Germinal center (tissue), 1 donor: Measurements from ENCODE around the gene DOHH.
"Not testable (repeated sequence)": the region's sequence is repeated elsewhere in the genome, so short reads cannot be mapped to it uniquely, and the experiment has no call there.

ENCODE experiments used
- DNase-seq: peaks from one replicate; pipeline ENCODE4 v3.0.0; 2012; ENCODE audit warnings: mixed read lengths, low spot score

The DOHH gene

GRCh38 chr19:3459089-3459881, 41.2 kb downstream of the DOHH start:
- DNase-seq, result no peak

- no peak for DNase-seq
Measured at GRCh38 chr19:3458229-3459088, 42.0 kb downstream of the DOHH start.

- no peak for DNase-seq
Measured at GRCh38 chr19:3457528-3458228, 42.8 kb downstream of the DOHH start.

- no peak for DNase-seq
Measured at GRCh38 chr19:3456925-3457527, 43.4 kb downstream of the DOHH start.

- DNase-seq, result no peak
Measured at GRCh38 chr19:3455960-3456601, 44.4 kb downstream of the DOHH start.

GRCh38 chr19:3455393-3455955, 45.0 kb downstream of the DOHH start:
- no peak for DNase-seq

GRCh38 chr19:3454656-3455392, 45.6 kb downstream of the DOHH start:
- no peak for DNase-seq

- DNase-seq, result no peak
Measured at GRCh38 chr19:3453840-3454239, 46.6 kb downstream of the DOHH start.

- DNase-seq, result not testable (repeated sequence)
Measured at GRCh38 chr19:3452942-3453214, 47.6 kb downstream of the DOHH start.

GRCh38 chr19:3452171-3452941, 48.1 kb downstream of the DOHH start:
- no peak for DNase-seq

GRCh38 chr19:3451451-3451866, 49.0 kb downstream of the DOHH start:
- no peak for DNase-seq

GRCh38 chr19:3450796-3451411, 49.6 kb downstream of the DOHH start:
- DNase-seq, result no peak

- no peak for DNase-seq
Measured at GRCh38 chr19:3448616-3449334, 51.7 kb downstream of the DOHH start.

- DNase-seq, result not testable (repeated sequence)
Measured at GRCh38 chr19:3446657-3447056, 53.8 kb downstream of the DOHH start.

- DNase-seq, result no peak
Measured at GRCh38 chr19:3444695-3445234, 55.7 kb downstream of the DOHH start.

GRCh38 chr19:3443840-3444694, 56.4 kb downstream of the DOHH start:
- DNase-seq, result no peak

- DNase-seq, result no peak
Measured at GRCh38 chr19:3442487-3443071, 57.9 kb downstream of the DOHH start.
